Type B pancreatic cell (in vitro differentiated cells): ENCODE measurements around the gene CLN5. TPM values are rescaled to one million over a fixed set of nuclear protein-coding genes. Genes with fewer than 3 reads are reported as not detected.

ENCODE experiments used
- DNase-seq: peaks from one replicate; pipeline ENCODE4 v3.0.0; 2021; ENCODE audit warnings: mixed read lengths; ENCODE audit not compliant: unreplicated experiment; ENCODE audit errors: extremely low spot score
- H3K27ac Mint-ChIP-seq: 2 replicates; pipeline ENCODE4 v1.8.0; 2021; ENCODE audit warnings: mild to moderate bottlenecking, mixed read lengths
- H3K27me3 Mint-ChIP-seq: 2 replicates; pipeline ENCODE4 v1.8.0; 2021; ENCODE audit warnings: mixed read lengths
- H3K36me3 Mint-ChIP-seq: 2 replicates; pipeline ENCODE4 v1.8.0; 2021; ENCODE audit warnings: mixed read lengths
- H3K4me1 Mint-ChIP-seq: one replicate; pipeline ENCODE4 v1.8.0; 2021; ENCODE audit warnings: mixed read lengths; ENCODE audit not compliant: unreplicated experiment
- H3K4me3 Mint-ChIP-seq: 2 replicates; pipeline ENCODE4 v1.8.0; 2021; ENCODE audit warnings: mild to moderate bottlenecking, mixed read lengths
- H3K9me3 Mint-ChIP-seq: 2 replicates; pipeline ENCODE4 v1.8.0; 2021; ENCODE audit warnings: mixed read lengths
- CTCF ChIP-seq: fragments of 200-600 bp; sonication (generic); conservative IDR thresholded peaks from 2 replicates; pipeline ENCODE4 v1.5.0; 2021; ENCODE audit warnings: antibody characterized with exemption, mild to moderate bottlenecking
- total RNA-seq: library from RNA; stranded (reverse); gene quantifications from 2 replicates; pipeline ENCODE4 v1.2.1, GENCODE V29; 2021; ENCODE audit warnings: low replicate concordance

CLN5 gene
- total RNA-seq, 1 donor from 2014 or later, result 25.6 TPM

DNA sequence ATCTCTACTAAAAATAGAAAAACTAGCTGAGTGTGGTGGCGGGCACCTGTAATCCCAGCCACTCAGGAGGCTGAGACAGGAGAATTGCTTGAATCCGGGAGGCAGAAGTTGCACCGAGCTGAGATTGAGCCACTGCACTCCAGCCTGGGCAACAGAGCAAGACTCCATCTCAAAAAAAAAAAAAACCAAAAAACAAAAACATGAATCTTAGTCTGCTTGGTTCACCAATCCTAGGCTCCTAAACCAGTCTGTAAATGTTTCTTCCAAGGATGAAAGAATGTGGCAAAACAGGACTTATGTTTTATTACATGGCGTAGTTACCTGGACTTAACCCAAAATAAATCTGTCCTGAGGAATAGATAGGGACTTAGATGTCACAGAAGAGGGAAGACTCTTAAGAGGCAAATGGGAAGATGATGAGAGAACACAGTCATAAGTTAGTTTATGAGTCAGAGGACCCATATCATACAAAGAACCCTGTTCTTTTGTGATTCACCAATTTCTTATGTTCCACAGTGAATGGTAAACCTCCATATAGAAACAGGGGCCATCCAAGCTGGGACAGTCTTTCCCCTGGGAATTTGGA is 41.9 kb downstream of the CLN5 start:
- DNase-seq, result no peak
- Mint-ChIP-seq H3K4me1 (no peaks in the 10 kb centered on the region), H3K27ac (no peak overlapping the region), H3K36me3 (no peaks in the 10 kb centered on the region), H3K9me3 (no peaks in the 10 kb centered on the region), H3K27me3 (no peaks in the 10 kb centered on the region), H3K4me3 (no peak overlapping the region)
- TF ChIP-seq CTCF, result no peak

DNA sequence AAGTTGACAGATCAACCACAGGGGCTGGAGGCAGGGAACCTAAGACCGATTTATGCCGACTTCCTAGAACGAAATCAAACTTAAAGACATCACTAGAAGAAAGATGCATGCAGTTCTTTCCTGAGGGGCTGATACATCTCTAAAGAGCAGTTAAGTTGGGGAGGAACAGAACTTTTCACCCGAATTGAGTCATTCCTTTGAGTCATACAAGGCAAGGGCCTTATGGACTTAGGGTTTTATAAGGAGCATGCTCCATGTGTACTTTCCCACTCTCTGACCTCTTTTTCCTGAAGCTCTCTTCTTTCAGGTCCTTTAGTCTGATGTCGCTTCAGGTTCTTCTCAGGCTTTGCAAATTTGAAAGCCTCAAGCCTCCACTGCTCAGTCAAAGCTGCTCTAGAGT is 43.0 kb downstream of the CLN5 start:
- H3K9me3 Mint-ChIP-seq, result no peaks in the 10 kb centered on the region
- no peaks in the 10 kb centered on the region for H3K36me3 Mint-ChIP-seq
- no peak overlapping the region for H3K4me3 Mint-ChIP-seq
- no peak for TF ChIP-seq CTCF
- H3K27me3 Mint-ChIP-seq, result no peaks in the 10 kb centered on the region
- H3K27ac Mint-ChIP-seq, result no peak overlapping the region
- no peak for DNase-seq
- no peaks in the 10 kb centered on the region for H3K4me1 Mint-ChIP-seq

DNA sequence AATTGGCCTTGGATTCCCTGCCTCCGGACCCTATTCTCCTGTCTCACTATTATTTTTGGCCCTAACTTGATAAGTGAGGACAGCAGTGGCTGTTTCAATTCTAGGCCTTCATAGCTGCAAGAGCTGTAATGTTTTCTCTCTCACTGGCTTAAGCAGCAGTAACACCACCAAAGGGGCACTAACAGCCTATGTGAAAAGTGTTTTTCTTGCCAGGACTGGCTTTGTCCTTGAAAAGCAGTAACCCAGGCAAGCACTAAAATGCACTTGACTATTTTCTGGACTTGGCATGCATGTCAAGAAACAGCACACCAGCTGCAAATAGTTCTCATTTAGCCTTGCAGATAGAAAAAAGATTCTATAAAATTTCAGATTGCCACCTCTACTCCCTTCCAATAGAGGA is 44.4 kb downstream of the CLN5 start:
- no peak for DNase-seq
- TF ChIP-seq CTCF, result no peak
- H3K36me3 Mint-ChIP-seq, result no peaks in the 10 kb centered on the region
- no peaks in the 10 kb centered on the region for H3K27me3 Mint-ChIP-seq
- no peak overlapping the region for H3K27ac Mint-ChIP-seq
- H3K4me3 Mint-ChIP-seq, result no peak overlapping the region
- H3K9me3 Mint-ChIP-seq, result no peaks in the 10 kb centered on the region
- H3K4me1 Mint-ChIP-seq, result peaks cover 5% of the 10 kb centered on the region

GRCh38 chr13:77038907-77039480 is 47.1 kb downstream of the CLN5 start:
- no peak for TF ChIP-seq CTCF
- H3K27me3 Mint-ChIP-seq, result no peaks in the 10 kb centered on the region
- no peak overlapping the region for H3K4me3 Mint-ChIP-seq
- peaks cover 14% of the 10 kb centered on the region for H3K4me1 Mint-ChIP-seq
- peaks cover 9% of the 10 kb centered on the region for H3K36me3 Mint-ChIP-seq
- no peaks in the 10 kb centered on the region for H3K9me3 Mint-ChIP-seq
- no peak overlapping the region for H3K27ac Mint-ChIP-seq
- DNase-seq, result no peak

- Mint-ChIP-seq H3K27ac (no peak overlapping the region), H3K36me3 (peaks cover 9% of the 10 kb centered on the region), H3K27me3 (no peaks in the 10 kb centered on the region), H3K4me3 (no peak overlapping the region), H3K9me3 (no peaks in the 10 kb centered on the region), H3K4me1 (peaks cover 14% of the 10 kb centered on the region)
- no peak for DNase-seq
- TF ChIP-seq CTCF, result no peak
These were observed 48.2 kb downstream of the CLN5 start for GRCh38 chr13:77040076-77040475.
